DMS53 treated with DMSO at 0.1 percent for 48 hours (cell line): ENCODE results near the gene CD300H.
A peak's percentile ranks its signal among the peaks of the same experiment; 100 is the strongest.

Source experiments
- DNase-seq: peaks from one replicate; lab custom pipeline; 2025; ENCODE audit not compliant: unreplicated experiment; lab: John Stamatoyannopoulos, UW

The CD300H gene

GRCh38 chr17:74552037-74552436 lies 15.3 kb downstream of the CD300H start:
- no peak for DNase-seq

- DNase-seq: no peak
These were observed 16.7 kb downstream of the CD300H start for GRCh38 chr17:74550602-74551001.

GRCh38 chr17:74549343-74549742 lies 18.0 kb downstream of the CD300H start:
- no peak for DNase-seq

GRCh38 chr17:74547736-74548135 lies 19.6 kb downstream of the CD300H start:
- DNase-seq: peak; percentile 71

GRCh38 chr17:74547264-74547663 lies 20.0 kb downstream of the CD300H start:
- DNase-seq: no peak

GRCh38 chr17:74546586-74546985 lies 20.7 kb downstream of the CD300H start:
- no peak for DNase-seq

GRCh38 chr17:74545843-74546230 lies 21.5 kb downstream of the CD300H start, which contains the start of gene CD300C:
Gene CD300C (minus strand): TSS chr17:74546115. CDS start chr17:74545782, 333 bp downstream.
- DNase-seq: no peak

- no peak for DNase-seq
These were observed 22.1 kb downstream of the CD300H start for GRCh38 chr17:74544991-74545842.

- no peak for DNase-seq
These were observed 23.2 kb downstream of the CD300H start for GRCh38 chr17:74543891-74544760.

- no peak for DNase-seq
These were observed 23.9 kb downstream of the CD300H start for GRCh38 chr17:74543406-74543805.

GRCh38 chr17:74542727-74543383 lies 24.5 kb downstream of the CD300H start:
- DNase-seq: no peak

- no peak for DNase-seq
These were observed 25.1 kb downstream of the CD300H start for GRCh38 chr17:74542166-74542565.

- no peak for DNase-seq
These were observed 25.9 kb downstream of the CD300H start for GRCh38 chr17:74541176-74542111.

GRCh38 chr17:74539281-74539820 lies 28.0 kb downstream of the CD300H start:
- no peak for DNase-seq

GRCh38 chr17:74536890-74537289 lies 30.4 kb downstream of the CD300H start:
- DNase-seq: no peak

GRCh38 chr17:74532115-74532514 lies 35.2 kb downstream of the CD300H start:
- no peak for DNase-seq

GRCh38 chr17:74531231-74531761 lies 36.0 kb downstream of the CD300H start, which contains the start of gene CD300LB:
Gene CD300LB (minus strand): TSS chr17:74531475. CDS start chr17:74531350, 125 bp downstream.
- DNase-seq: no peak

GRCh38 chr17:74530831-74531150 lies 36.5 kb downstream of the CD300H start:
- no peak for DNase-seq

GRCh38 chr17:74529243-74529642 lies 38.1 kb downstream of the CD300H start:
- DNase-seq: no peak
